ENCODE measurements around the gene D2HGDH. TPM values are rescaled to one million over a fixed set of nuclear protein-coding genes. Genes with fewer than 3 reads are reported as not detected.
A peak's percentile ranks its signal among the peaks of the same experiment; 100 is the strongest.

Gene D2HGDH
- total and polyA plus RNA-seq, 9 of the 15 experiments (the other 6 are each of a cell fraction or from before 2014, with no cell fraction given): 0.39 to 30.8 (median 10.3) TPM

- no peak for TF ChIP-seq ZNF668 (CRISPR knock-in tag; IDR thresholded peaks at IDR 0.05)
- no peak for TF ChIP-seq CEBPB (tag; IDR thresholded peaks at IDR 0.05)
- no peak for TF ChIP-seq DACH1 (IDR thresholded peaks at IDR 0.05; ENCODE audit: partially characterized antibody)
- no peak for TF ChIP-seq THAP12 (CRISPR knock-in tag; IDR thresholded peaks at IDR 0.05)
Measured at GRCh38 chr2:241690202-241690717, 44.2 kb upstream of the D2HGDH start (continued).

- H3K79me2 ChIP-seq (ENCODE audit: control insufficient read depth, insufficient read depth, low read length): peaks cover 12% of the 10 kb centered on the region
- 88% methylated on average over 3 of the region's 6 CpGs for WGBS (ENCODE audit: insufficient coverage, low coverage, missing lambda C conversion rate)
- no peaks in the 10 kb centered on the region for H3K9me1 ChIP-seq (ENCODE audit: control insufficient read depth, insufficient read depth, low read length)
- in situ Hi-C loops (cut with MboI) (no loop called here), intact Hi-C loops (cut with micrococcal nuclease) (no loop called here)
- CTCF ChIA-PET (ENCODE audit: low intra/inter-chr PET ratio): no interaction called here
- no peak overlapping the region for H3K27ac ChIP-seq (ENCODE audit: extremely low read depth, low read depth, low read length)
- ATAC-seq (no peak), FAIRE-seq (no peak), DNase-seq (ENCODE audit: extremely low read depth in 1 of 4, low spot score in 3 of 4) (no peak)
- H3K4me1 ChIP-seq (replicated peaks in 1 of 2; ENCODE audit: control insufficient read depth in 2 of 2, insufficient read depth in 2 of 2, low read length in 2 of 2): no peaks in the 10 kb centered on the region; a peak in 3 of 5 replicates
- no peak overlapping the region for H3K4me2 ChIP-seq (ENCODE audit: insufficient read depth, low read length)
- no peaks in the 10 kb centered on the region for H3K9me3 ChIP-seq (replicated peaks; ENCODE audit: control insufficient read depth, insufficient read depth, low read depth, low read length)
- POLR2A ChIA-PET: interaction anchor here (0.9 to 1.4 kb wide), 2 partner anchors 9 to 13 kb away, joined by 3 to 8 read pairs; partner anchors contain the start of gene ING5
- peaks cover 26% of the 10 kb centered on the region; the same call in 2 of the 3 replicates for H3K36me3 ChIP-seq (ENCODE audit: control insufficient read depth, insufficient read depth, low read length)
- no peaks in the 10 kb centered on the region for H3K27me3 ChIP-seq (ENCODE audit: control insufficient read depth in 2 of 2, insufficient read depth in 2 of 2, low read length in 2 of 2)
- no TSS peak for BruUV-seq (replicated peaks)
- no peak overlapping the region for H2AFZ ChIP-seq (ENCODE audit: low read depth, low read length)
- H4K20me1 ChIP-seq (replicated peaks; ENCODE audit: control insufficient read depth, insufficient read depth, low read length): no peaks in the 10 kb centered on the region
- H3K9ac ChIP-seq (ENCODE audit: insufficient read depth in 1 of 2, low read depth in 2 of 2, low read length in 2 of 2): no peak overlapping the region
- no peak overlapping the region for H3K4me3 ChIP-seq
- TF ChIP-seq CEBPZ (IDR thresholded peaks at IDR 0.05; ENCODE audit: borderline replicate concordance, low read depth, low read length): no peak
- TF ChIP-seq HOXB6 (CRISPR knock-in tag; IDR thresholded peaks at IDR 0.05; ENCODE audit: borderline replicate concordance): no peak
- TF ChIP-seq ATF6 (CRISPR knock-in tag; IDR thresholded peaks at IDR 0.05): no peak
- TF ChIP-seq SETDB1 (IDR thresholded peaks at IDR 0.05; ENCODE audit: low read length): no peak
- 0 out of 2 replicates have a peak, but pooled peaks have one; percentile 7 for TF ChIP-seq C11orf30 (IDR thresholded peaks at IDR 0.05; ENCODE audit: low read depth)
- no peak for TF ChIP-seq ZBTB8A (IDR thresholded peaks at IDR 0.05; ENCODE audit: partially characterized antibody)
Measured at GRCh38 chr2:241692448-241692847, 42.0 kb upstream of the D2HGDH start.
